Psoas muscle (tissue), 8 donors: Measurements from ENCODE around the gene CALCR. TPM values are rescaled to one million over a fixed set of nuclear protein-coding genes. Genes with fewer than 3 reads are reported as not detected.

Experiments
- ATAC-seq, 4 donors: fragments of 200-7000 bp; cut with Tn5 transposase; one replicate each; pipeline ENCODE4 v1.9.1; 2020; ENCODE audit warnings: moderate library complexity in 3 of 4, mild to moderate bottlenecking in 2 of 4
- DNase-seq, 2 donors: peaks; one replicate each; pipeline ENCODE4 v3.0.0-alpha.2; 2020
- H3K27ac ChIP-seq: fragments of 200-600 bp; one replicate; pipeline ENCODE4 v1.8.0; 2022
- H3K27me3 ChIP-seq, 3 donors: fragments of 200-600 bp in 1 of 3; one replicate each; pipeline versions ENCODE4 v1.6.1 to v1.8.0; 2013 to 2022; ENCODE audit warnings: low read length in 2 of 3, mild to moderate bottlenecking in 2 of 3, moderate library complexity in 1 of 3; ENCODE audit not compliant: insufficient read depth in 3 of 3
- H3K36me3 ChIP-seq, 2 donors: fragments of 200-600 bp in 1 of 2; one replicate each; pipeline versions ENCODE4 v1.6.1 to v1.8.0; 2013 to 2022; ENCODE audit warnings: low read depth in 1 of 2, mild to moderate bottlenecking in 1 of 2, moderate library complexity in 1 of 2; ENCODE audit not compliant: insufficient read depth in 1 of 2
- H3K4me1 ChIP-seq: fragments of 200-600 bp; one replicate; pipeline ENCODE4 v1.8.0; 2022
- H3K4me3 ChIP-seq: fragments of 200-600 bp; one replicate; pipeline ENCODE4 v1.8.0; 2022; ENCODE audit warnings: mild to moderate bottlenecking
- H3K9me3 ChIP-seq: fragments of 200-600 bp; one replicate; pipeline ENCODE4 v1.8.0; 2022
- WGBS, 3 donors: extraction: QIAGEN DNeasy Blood & Tissue Kit; methylation state at CpG; one replicate each; pipeline versions ENCODE4 v1.1.6 to v1.1.7; 2013; 5-methylcytosine and 5-hydroxymethylcytosine counted together
- intact Hi-C, 2 donors: fragments of 100-400 bp; cut with DNase I; formaldehyde crosslinking; loops; one replicate each; pipeline versions ENCODE4 v1.11.0 to v1.14.2; 2022
- polyA plus RNA-seq, 3 donors: library from polyadenylated mRNA; stranded (reverse); fragments of 200-250 nt; gene quantifications; one replicate each; pipeline ENCODE4 v1.2.3, GENCODE V29; 2013
- total RNA-seq, 4 donors: library from RNA; stranded (reverse); fragmentation: NEBNext Ultra II Directional in 2 of 4; extraction: Animal tissue kit (Norgen Biotek cat#: 25700) in 2 of 4; gene quantifications; one replicate each; pipeline versions ENCODE4 v1.2.1 to v1.2.4, GENCODE V29; 2021 to 2023
- TF ChIP-seq, protein P1 (sequence below): fragments of 200-600 bp; IDR thresholded peaks from one replicate; pipeline ENCODE4 v1.8.0; 2022; ENCODE audit warnings: antibody characterized with exemption
- donor health status: healthy with polysubstance abuse.
- donor health status: DM: no; HTN: no; CAD: no; lungs with moderate emphysema.
- donor health status: Bipolar disorder and iron deficiency.
- donor health status: healthy.
- donor health status: DM: yes; HTN: yes; CAD: no.
- donor health status: DM: no; HTN: no; CAD: no.
- donor health status: DM: no; HTN: no; CAD: no.
- donor health status: DM: yes; HTN: yes; CAD: no.

Gene CALCR
- total and polyA plus RNA-seq, 7 donors: 0.23 to 1.0 (median 0.64) TPM

DNA sequence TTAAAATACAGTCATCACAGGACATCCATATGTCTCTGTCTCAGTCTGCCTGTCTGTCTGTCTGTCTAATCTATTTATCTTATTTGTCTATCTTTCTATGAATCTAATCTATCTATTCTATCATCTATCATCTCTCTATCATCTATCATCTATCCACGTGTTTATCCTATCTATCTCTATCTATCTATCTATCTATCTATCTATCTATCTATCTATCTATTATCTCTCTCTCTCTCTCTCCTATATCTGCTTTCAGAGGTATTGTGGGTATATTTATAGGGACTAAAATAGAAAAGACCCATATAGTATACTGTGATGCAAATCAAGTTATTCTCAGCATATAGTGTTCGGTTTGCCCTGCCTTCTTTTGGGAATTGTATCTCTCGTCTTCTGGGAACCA is 174.9 kb downstream of the CALCR start:
- intact Hi-C loops: no loop called here
- Histone ChIP-seq H3K27me3 (no peaks in the 10 kb centered on the region), H3K27ac (no peak overlapping the region), H3K36me3 (no peaks in the 10 kb centered on the region), H3K9me3 (no peaks in the 10 kb centered on the region), H3K4me3 (no peak overlapping the region), H3K4me1 (no peaks in the 10 kb centered on the region)
- TF ChIP-seq, protein P1, sequence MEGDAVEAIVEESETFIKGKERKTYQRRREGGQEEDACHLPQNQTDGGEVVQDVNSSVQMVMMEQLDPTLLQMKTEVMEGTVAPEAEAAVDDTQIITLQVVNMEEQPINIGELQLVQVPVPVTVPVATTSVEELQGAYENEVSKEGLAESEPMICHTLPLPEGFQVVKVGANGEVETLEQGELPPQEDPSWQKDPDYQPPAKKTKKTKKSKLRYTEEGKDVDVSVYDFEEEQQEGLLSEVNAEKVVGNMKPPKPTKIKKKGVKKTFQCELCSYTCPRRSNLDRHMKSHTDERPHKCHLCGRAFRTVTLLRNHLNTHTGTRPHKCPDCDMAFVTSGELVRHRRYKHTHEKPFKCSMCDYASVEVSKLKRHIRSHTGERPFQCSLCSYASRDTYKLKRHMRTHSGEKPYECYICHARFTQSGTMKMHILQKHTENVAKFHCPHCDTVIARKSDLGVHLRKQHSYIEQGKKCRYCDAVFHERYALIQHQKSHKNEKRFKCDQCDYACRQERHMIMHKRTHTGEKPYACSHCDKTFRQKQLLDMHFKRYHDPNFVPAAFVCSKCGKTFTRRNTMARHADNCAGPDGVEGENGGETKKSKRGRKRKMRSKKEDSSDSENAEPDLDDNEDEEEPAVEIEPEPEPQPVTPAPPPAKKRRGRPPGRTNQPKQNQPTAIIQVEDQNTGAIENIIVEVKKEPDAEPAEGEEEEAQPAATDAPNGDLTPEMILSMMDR: no peak
- ATAC-seq: no peak
- WGBS, 3 donors: 83 to 90% (median 85%) methylated on average over 3 of the region's 3 CpGs
- no peak for DNase-seq

DNA sequence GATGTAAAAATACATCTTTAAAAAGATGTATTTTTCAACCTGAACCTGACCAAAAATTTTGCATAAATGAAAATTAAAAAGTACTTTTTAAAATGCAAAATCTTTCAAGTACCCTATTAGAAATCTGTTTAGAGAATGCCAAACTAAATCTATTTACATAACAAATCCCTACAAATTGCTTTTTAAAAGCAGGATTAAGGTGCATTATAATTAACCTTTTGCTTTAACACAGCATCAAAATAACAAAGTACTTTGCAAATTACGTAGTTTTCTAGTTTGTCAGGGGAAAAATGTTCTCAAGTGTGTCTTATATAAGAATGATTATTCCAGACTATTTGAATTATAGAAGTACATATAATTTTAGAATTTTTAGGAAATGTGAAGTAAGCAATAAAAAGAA is 181.5 kb downstream of the CALCR start:
- ATAC-seq (no peak), DNase-seq (no peak)
- Histone ChIP-seq H3K4me1 (no peaks in the 10 kb centered on the region), H3K27ac (no peak overlapping the region), H3K4me3 (no peak overlapping the region), H3K9me3 (no peaks in the 10 kb centered on the region), H3K27me3 (no peaks in the 10 kb centered on the region), H3K36me3 (no peaks in the 10 kb centered on the region)
- TF ChIP-seq, protein P1: no peak
- intact Hi-C loops: no loop called here
- 89 to 92% (median 91%) methylated on average over 1 of the region's 1 CpG for WGBS, 3 donors

DNA sequence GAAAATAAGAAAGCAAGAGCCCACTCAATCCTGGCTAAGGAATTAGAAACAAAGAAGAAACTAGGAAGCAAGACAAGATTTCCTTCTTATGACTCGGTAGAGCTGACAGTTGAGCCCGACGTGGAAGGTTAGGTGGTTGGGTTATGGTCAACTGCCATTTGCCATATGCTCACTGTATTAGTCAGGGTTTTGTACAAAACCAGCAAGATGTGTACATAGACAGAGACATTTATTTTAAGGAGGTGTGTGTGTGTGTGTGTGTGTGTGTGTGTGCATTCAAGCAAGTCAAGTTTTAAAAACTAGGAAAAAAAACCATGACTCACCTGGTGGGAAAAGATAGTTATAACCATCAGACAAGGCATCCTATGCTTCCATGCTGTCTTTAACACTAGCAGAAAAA is 183.9 kb downstream of the CALCR start:
- Histone ChIP-seq H3K9me3 (no peaks in the 10 kb centered on the region), H3K4me1 (no peaks in the 10 kb centered on the region), H3K27me3 (no peaks in the 10 kb centered on the region), H3K27ac (no peak overlapping the region), H3K36me3 (no peaks in the 10 kb centered on the region), H3K4me3 (no peak overlapping the region)
- DNase-seq (no peak), ATAC-seq (no peak)
- 87 to 88% (median 88%) methylated on average over 3 of the region's 3 CpGs for WGBS, 3 donors
- intact Hi-C loops: no loop called here
- TF ChIP-seq, protein P1: no peak

DNA sequence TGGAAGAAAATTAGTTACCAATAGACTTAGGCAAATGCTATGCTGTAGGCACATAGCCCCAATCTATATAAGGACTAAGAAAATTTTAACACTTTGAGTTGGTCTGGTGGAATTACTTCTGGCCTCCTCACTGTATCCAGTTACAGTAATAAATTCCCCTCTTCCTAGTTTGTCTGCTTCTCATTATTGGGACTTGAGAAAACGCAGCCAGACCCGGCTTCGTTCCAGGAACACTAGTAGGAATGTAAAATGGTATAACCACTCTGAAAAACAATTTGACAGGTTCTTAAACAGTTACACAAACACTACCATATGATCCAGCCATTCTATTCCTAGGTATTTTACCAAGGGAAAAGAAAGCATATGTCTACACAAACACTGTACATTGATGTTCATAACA is 192.2 kb downstream of the CALCR start:
- no peaks in the 10 kb centered on the region for H3K36me3 ChIP-seq
- WGBS, 3 donors: 35 to 44% (median 38%) methylated on average over 3 of the region's 3 CpGs

More for the DNA sequence above, 192.2 kb downstream of the CALCR start:
- intact Hi-C loops: no loop called here
- Histone ChIP-seq H3K9me3 (no peaks in the 10 kb centered on the region), H3K27me3 (no peaks in the 10 kb centered on the region), H3K4me1 (no peaks in the 10 kb centered on the region), H3K4me3 (no peak overlapping the region), H3K27ac (no peak overlapping the region)
- DNase-seq (no peak), ATAC-seq (no peak)
- TF ChIP-seq, protein P1: no peak
